ENCODE data around the gene DBP. TPM values are rescaled to one million over a fixed set of nuclear protein-coding genes. Genes with fewer than 3 reads are reported as not detected.

DBP gene
- total RNA-seq, 1 donor from 2014 or later: 6.8 TPM

- Histone ChIP-seq H3K36me3 (ENCODE audit: control insufficient read depth in 3 of 3, insufficient read depth in 3 of 3, low read length in 3 of 3) (peaks cover 22 to 30% (median 29%) of the 10 kb centered on the region in 3 donors), H3K4me3 (ENCODE audit: low read length in 3 of 3) (peak overlapping the region in 2 of 3 donors; percentile 32 to 63), H3K9ac (ENCODE audit: low read depth in 1 of 3, low read length in 3 of 3) (peak overlapping the region; percentile 20 to 79 (median 38)), H3K27ac (ENCODE audit: low read depth, low read length) (peak overlapping the region; percentile 77), H3K9me3 (ENCODE audit: control insufficient read depth in 3 of 3, low read length in 3 of 3) (no peaks in the 10 kb centered on the region), H3K4me1 (ENCODE audit: control insufficient read depth in 3 of 3, insufficient read depth in 3 of 3, low read length in 3 of 3) (peaks cover 39 to 54% (median 47%) of the 10 kb centered on the region in 3 donors), H3K27me3 (ENCODE audit: control insufficient read depth in 3 of 3, insufficient read depth in 3 of 3, low read length in 3 of 3) (no peaks in the 10 kb centered on the region)
Observed at GRCh38 chr19:48613024-48613851, 23.9 kb downstream of the DBP start.

- Histone ChIP-seq H3K27ac (ENCODE audit: low read depth, low read length) (no peak overlapping the region), H3K4me3 (ENCODE audit: low read length in 3 of 3) (no peak overlapping the region), H3K9ac (ENCODE audit: low read depth in 1 of 3, low read length in 3 of 3) (no peak overlapping the region), H3K36me3 (ENCODE audit: control insufficient read depth in 3 of 3, insufficient read depth in 3 of 3, low read length in 3 of 3) (peaks cover 15 to 21% (median 20%) of the 10 kb centered on the region in 3 donors), H3K27me3 (ENCODE audit: control insufficient read depth in 3 of 3, insufficient read depth in 3 of 3, low read length in 3 of 3) (no peaks in the 10 kb centered on the region), H3K9me3 (ENCODE audit: control insufficient read depth in 3 of 3, low read length in 3 of 3) (no peaks in the 10 kb centered on the region), H3K4me1 (ENCODE audit: control insufficient read depth in 3 of 3, insufficient read depth in 3 of 3, low read length in 3 of 3) (peaks cover 25 to 40% (median 34%) of the 10 kb centered on the region in 3 donors)
Observed at GRCh38 chr19:48611872-48612271, 25.3 kb downstream of the DBP start.

GRCh38 chr19:48609571-48610108 lies 27.5 kb downstream of the DBP start:
- Histone ChIP-seq H3K4me3 (ENCODE audit: low read length in 3 of 3) (no peak overlapping the region), H3K27ac (ENCODE audit: low read depth, low read length) (no peak overlapping the region), H3K9ac (ENCODE audit: low read depth in 1 of 3, low read length in 3 of 3) (no peak overlapping the region), H3K27me3 (ENCODE audit: control insufficient read depth in 3 of 3, insufficient read depth in 3 of 3, low read length in 3 of 3) (no peaks in the 10 kb centered on the region), H3K36me3 (ENCODE audit: control insufficient read depth in 3 of 3, insufficient read depth in 3 of 3, low read length in 3 of 3) (no peaks in the 10 kb centered on the region), H3K4me1 (ENCODE audit: control insufficient read depth in 3 of 3, insufficient read depth in 3 of 3, low read length in 3 of 3) (peaks cover 19 to 22% (median 21%) of the 10 kb centered on the region in 3 donors), H3K9me3 (ENCODE audit: control insufficient read depth in 3 of 3, low read length in 3 of 3) (no peaks in the 10 kb centered on the region)

GRCh38 chr19:48608798-48609263 lies 28.3 kb downstream of the DBP start:
- no peaks in the 10 kb centered on the region for H3K36me3 ChIP-seq (ENCODE audit: control insufficient read depth in 3 of 3, insufficient read depth in 3 of 3, low read length in 3 of 3)
- no peaks in the 10 kb centered on the region for H3K27me3 ChIP-seq (ENCODE audit: control insufficient read depth in 3 of 3, insufficient read depth in 3 of 3, low read length in 3 of 3)
- H3K9ac ChIP-seq (ENCODE audit: low read depth in 1 of 3, low read length in 3 of 3): no peak overlapping the region
- H3K4me1 ChIP-seq (ENCODE audit: control insufficient read depth in 3 of 3, insufficient read depth in 3 of 3, low read length in 3 of 3): peaks cover 14% of the 10 kb centered on the region in 3 donors
- H3K9me3 ChIP-seq (ENCODE audit: control insufficient read depth in 3 of 3, low read length in 3 of 3): no peaks in the 10 kb centered on the region
- H3K4me3 ChIP-seq (ENCODE audit: low read length in 3 of 3): no peak overlapping the region
- no peak overlapping the region for H3K27ac ChIP-seq (ENCODE audit: low read depth, low read length)

GRCh38 chr19:48607359-48607755 lies 29.8 kb downstream of the DBP start:
- H3K4me1 ChIP-seq (ENCODE audit: control insufficient read depth in 3 of 3, insufficient read depth in 3 of 3, low read length in 3 of 3): peaks cover 0 to 2% (median 0%) of the 10 kb centered on the region in 3 donors
- H3K4me3 ChIP-seq (ENCODE audit: low read length in 3 of 3): no peak overlapping the region
- H3K27me3 ChIP-seq (ENCODE audit: control insufficient read depth in 3 of 3, insufficient read depth in 3 of 3, low read length in 3 of 3): no peaks in the 10 kb centered on the region
- H3K27ac ChIP-seq (ENCODE audit: low read depth, low read length): no peak overlapping the region
- no peaks in the 10 kb centered on the region for H3K36me3 ChIP-seq (ENCODE audit: control insufficient read depth in 3 of 3, insufficient read depth in 3 of 3, low read length in 3 of 3)
- no peaks in the 10 kb centered on the region for H3K9me3 ChIP-seq (ENCODE audit: control insufficient read depth in 3 of 3, low read length in 3 of 3)
- H3K9ac ChIP-seq (ENCODE audit: low read depth in 1 of 3, low read length in 3 of 3): no peak overlapping the region

- Histone ChIP-seq H3K4me3 (ENCODE audit: low read length in 3 of 3) (no peak within 1 kb of the TSS), H3K9ac (ENCODE audit: low read depth in 1 of 3, low read length in 3 of 3) (no peak within 1 kb of the TSS), H3K36me3 (ENCODE audit: control insufficient read depth in 3 of 3, insufficient read depth in 3 of 3, low read length in 3 of 3) (no peaks in the 10 kb centered on the region), H3K4me1 (ENCODE audit: control insufficient read depth in 3 of 3, insufficient read depth in 3 of 3, low read length in 3 of 3) (peaks cover 0 to 2% (median 0%) of the 10 kb centered on the region in 3 donors), H3K27ac (ENCODE audit: low read depth, low read length) (no peak within 1 kb of the TSS), H3K27me3 (ENCODE audit: control insufficient read depth in 3 of 3, insufficient read depth in 3 of 3, low read length in 3 of 3) (no peaks in the 10 kb centered on the region), H3K9me3 (ENCODE audit: control insufficient read depth in 3 of 3, low read length in 3 of 3) (no peaks in the 10 kb centered on the region)
Observed at GRCh38 chr19:48606463-48607358, 30.5 kb downstream of the DBP start, which contains the start of gene SPACA4. Gene SPACA4, plus strand, starts transcription at chr19:48606742. Its CDS starts 237 bp downstream, at chr19:48606979.

GRCh38 chr19:48603850-48604249 lies 33.3 kb downstream of the DBP start:
- no peaks in the 10 kb centered on the region for H3K9me3 ChIP-seq (ENCODE audit: control insufficient read depth in 3 of 3, low read length in 3 of 3)
- H3K9ac ChIP-seq (ENCODE audit: low read depth in 1 of 3, low read length in 3 of 3): no peak overlapping the region

GRCh38 chr19:48603449-48603848 lies 33.7 kb downstream of the DBP start:
- H3K9ac ChIP-seq (ENCODE audit: low read depth in 1 of 3, low read length in 3 of 3): no peak overlapping the region

More at GRCh38 chr19:48603850-48604249, 33.3 kb downstream of the DBP start:
- no peaks in the 10 kb centered on the region for H3K27me3 ChIP-seq (ENCODE audit: control insufficient read depth in 3 of 3, insufficient read depth in 3 of 3, low read length in 3 of 3)
- no peaks in the 10 kb centered on the region for H3K36me3 ChIP-seq (ENCODE audit: control insufficient read depth in 3 of 3, insufficient read depth in 3 of 3, low read length in 3 of 3)
- no peak overlapping the region for H3K4me3 ChIP-seq (ENCODE audit: low read length in 3 of 3)
- no peak overlapping the region for H3K27ac ChIP-seq (ENCODE audit: low read depth, low read length)
- H3K4me1 ChIP-seq (ENCODE audit: control insufficient read depth in 3 of 3, insufficient read depth in 3 of 3, low read length in 3 of 3): peaks cover 0 to under 1% (median 0%) of the 10 kb centered on the region in 3 donors

GRCh38 chr19:48603001-48603400 lies 34.2 kb downstream of the DBP start:
- Histone ChIP-seq H3K27me3 (ENCODE audit: control insufficient read depth in 3 of 3, insufficient read depth in 3 of 3, low read length in 3 of 3) (no peaks in the 10 kb centered on the region), H3K36me3 (ENCODE audit: control insufficient read depth in 3 of 3, insufficient read depth in 3 of 3, low read length in 3 of 3) (no peaks in the 10 kb centered on the region), H3K4me1 (ENCODE audit: control insufficient read depth in 3 of 3, insufficient read depth in 3 of 3, low read length in 3 of 3) (no peaks in the 10 kb centered on the region), H3K27ac (ENCODE audit: low read depth, low read length) (no peak overlapping the region), H3K4me3 (ENCODE audit: low read length in 3 of 3) (no peak overlapping the region), H3K9ac (ENCODE audit: low read depth in 1 of 3, low read length in 3 of 3) (no peak overlapping the region), H3K9me3 (ENCODE audit: control insufficient read depth in 3 of 3, low read length in 3 of 3) (no peaks in the 10 kb centered on the region)

More at GRCh38 chr19:48603449-48603848, 33.7 kb downstream of the DBP start:
- Histone ChIP-seq H3K9me3 (ENCODE audit: control insufficient read depth in 3 of 3, low read length in 3 of 3) (no peaks in the 10 kb centered on the region), H3K36me3 (ENCODE audit: control insufficient read depth in 3 of 3, insufficient read depth in 3 of 3, low read length in 3 of 3) (no peaks in the 10 kb centered on the region), H3K27ac (ENCODE audit: low read depth, low read length) (no peak overlapping the region), H3K4me1 (ENCODE audit: control insufficient read depth in 3 of 3, insufficient read depth in 3 of 3, low read length in 3 of 3) (no peaks in the 10 kb centered on the region), H3K4me3 (ENCODE audit: low read length in 3 of 3) (no peak overlapping the region), H3K27me3 (ENCODE audit: control insufficient read depth in 3 of 3, insufficient read depth in 3 of 3, low read length in 3 of 3) (no peaks in the 10 kb centered on the region)

All from skeletal muscle tissue (tissue), 4 donors.